GM19351 (cell line): ENCODE data around the gene KIFC3.
"Not testable (repeated sequence)": the region's sequence is repeated elsewhere in the genome, so short reads cannot be mapped to it uniquely, and the experiment has no call there.

ENCODE experiments used
- ATAC-seq: cut with Tn5 transposase; IDR thresholded peaks from one replicate; pipeline ENCODE4 v1.9.1; 2021; ENCODE audit warnings: mild to moderate bottlenecking, moderate library complexity; ENCODE audit not compliant: unreplicated experiment

The KIFC3 gene

DNA sequence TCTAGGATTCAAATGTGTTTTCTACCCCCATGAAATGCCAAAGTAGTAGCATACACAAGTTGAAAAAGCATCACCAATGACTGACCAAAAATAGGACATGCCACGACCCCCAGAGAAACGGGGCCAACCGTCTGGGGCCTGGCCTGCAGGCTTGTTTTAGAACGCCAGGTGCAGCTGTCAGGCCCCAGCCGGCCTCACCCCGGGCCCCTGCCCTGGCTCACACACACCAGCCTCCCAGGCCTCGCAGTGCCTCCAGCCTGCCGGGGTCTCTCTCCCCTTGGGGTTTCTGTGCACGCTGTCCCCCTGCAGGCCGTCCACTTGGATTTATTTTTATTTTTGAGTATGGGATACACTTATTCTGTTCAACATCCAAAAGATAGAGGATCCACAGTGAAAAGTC, 58.8 kb downstream of the KIFC3 start:
- ATAC-seq: no peak

DNA sequence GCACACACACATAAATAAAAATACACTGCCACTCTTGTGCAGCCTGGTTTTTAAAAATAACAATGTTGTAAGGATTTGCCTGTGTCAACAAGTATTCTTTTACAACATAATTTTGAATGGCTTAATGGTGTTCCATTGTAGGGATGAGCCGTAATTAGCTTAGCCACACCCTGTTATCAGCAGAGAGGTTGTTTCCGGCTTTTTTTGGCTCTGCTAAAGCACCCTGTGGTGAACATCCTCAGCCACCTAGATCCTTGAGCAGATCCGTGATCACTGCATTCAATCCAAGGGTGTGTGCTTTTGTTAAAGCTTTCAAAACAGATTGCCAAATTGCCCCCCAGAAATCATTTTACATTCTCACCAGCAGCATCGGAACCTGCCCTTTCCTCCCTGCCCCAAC, 59.7 kb downstream of the KIFC3 start:
- no peak for ATAC-seq

DNA sequence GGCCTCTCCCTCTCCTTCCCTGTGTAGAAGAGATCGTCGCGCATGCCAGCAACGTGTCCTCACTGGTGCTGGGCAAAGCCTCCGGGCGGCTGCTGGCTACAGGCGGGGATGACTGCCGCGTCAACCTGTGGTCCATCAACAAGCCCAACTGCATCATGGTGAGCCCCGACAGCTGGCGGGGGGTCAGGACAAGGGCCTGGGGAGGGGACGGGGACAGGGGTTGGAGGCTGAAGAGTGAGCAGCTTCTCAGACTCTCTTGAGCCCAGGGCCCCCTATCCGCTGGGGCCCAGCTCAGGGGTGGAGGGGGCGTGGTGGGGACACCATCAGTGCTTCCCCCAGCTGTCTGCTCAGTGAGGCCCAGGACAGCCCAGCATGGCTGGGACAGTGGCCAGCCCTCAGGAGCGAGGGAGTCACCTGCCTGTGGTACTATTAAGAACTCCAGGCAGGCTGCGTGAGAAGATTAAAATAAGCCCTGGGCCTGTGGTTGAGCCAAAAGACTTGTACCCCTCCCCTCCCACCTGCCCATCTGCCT, 60.6 kb downstream of the KIFC3 start:
- ATAC-seq: no peak

DNA sequence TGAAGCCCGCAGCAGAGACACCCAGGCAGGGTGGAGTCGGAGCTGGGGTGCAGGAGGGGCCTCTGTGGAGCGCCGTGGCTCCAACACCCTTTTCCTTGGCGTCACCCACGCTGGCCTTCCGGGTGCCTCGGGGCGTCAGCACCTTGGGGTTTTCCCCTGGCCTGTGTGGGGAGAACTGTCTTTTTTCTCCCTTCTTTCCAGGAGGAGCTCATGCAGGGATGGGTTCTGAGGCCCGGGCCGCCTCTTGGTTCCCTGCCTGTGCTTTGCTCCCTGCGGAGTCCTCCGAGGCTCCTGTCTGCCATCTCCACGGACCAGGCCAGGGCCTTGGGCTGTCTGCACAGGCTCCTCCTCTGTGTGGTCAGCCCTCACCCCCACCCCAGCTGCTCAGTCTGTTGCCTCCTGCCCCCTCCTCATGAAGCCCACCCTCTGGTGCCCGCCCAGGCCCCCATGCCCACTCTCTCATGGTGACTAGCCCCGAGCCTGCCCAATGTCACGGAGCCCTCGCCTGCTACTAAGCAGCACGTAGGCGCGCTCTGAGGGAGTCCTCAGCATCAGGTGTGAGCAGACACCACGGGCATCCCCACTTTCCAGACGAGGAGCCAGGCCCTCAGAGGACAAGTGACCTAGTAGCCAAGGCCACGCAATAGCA, 61.7 kb downstream of the KIFC3 start:
- ATAC-seq: no peak

DNA sequence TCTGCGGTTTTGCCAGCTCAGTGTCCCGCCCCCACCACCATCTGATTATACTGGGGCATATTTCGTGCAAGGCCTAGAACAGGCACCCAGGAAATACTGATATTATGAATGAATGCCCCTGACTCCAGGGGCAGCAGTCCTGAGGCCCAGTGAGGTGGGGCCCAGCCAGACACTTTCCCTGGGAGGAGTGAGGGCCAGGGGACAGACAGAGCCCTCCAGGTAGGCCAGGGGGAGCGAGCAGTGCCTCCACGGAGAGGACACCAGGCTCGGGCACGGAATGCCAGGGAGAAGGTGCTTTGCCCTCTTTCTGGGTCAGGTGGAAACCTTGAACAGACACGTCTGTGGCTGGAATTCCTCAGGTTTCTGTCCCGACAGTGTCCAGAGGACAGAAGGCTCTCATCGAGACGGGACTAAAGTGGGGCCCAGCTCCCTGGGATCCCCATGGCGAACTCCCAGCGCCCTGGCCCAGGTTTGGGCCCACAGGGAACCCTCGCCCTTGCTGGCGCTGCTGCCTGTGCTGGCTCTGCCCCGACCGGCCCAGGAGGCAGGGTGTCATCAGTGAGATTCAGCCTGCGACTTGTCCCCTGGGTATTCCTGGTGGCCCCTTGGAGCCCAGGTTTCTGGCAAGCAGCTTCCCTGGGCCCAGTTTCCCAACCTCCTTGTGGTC, 62.4 kb downstream of the KIFC3 start:
- ATAC-seq: no peak

DNA sequence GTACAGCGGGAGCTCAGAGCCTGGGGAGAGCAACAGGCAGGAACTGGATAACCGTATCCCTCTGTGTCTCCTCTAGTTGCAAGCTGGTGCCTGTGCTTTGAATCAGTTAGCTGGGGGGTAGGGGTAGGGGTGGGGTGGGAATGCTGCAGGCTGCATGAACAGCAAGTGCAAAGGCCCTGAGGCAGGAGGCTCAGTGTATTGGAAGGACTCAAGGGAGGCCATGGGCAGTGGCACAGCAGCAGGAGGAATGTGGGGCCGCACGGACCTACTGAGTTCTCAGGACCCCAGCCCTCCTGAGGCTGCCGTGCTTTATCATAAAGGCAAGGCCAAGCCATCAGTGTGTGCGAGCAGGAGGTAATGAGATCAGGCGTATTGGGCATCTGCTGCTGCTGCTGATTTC, 63.4 kb downstream of the KIFC3 start:
- no peak for ATAC-seq

DNA sequence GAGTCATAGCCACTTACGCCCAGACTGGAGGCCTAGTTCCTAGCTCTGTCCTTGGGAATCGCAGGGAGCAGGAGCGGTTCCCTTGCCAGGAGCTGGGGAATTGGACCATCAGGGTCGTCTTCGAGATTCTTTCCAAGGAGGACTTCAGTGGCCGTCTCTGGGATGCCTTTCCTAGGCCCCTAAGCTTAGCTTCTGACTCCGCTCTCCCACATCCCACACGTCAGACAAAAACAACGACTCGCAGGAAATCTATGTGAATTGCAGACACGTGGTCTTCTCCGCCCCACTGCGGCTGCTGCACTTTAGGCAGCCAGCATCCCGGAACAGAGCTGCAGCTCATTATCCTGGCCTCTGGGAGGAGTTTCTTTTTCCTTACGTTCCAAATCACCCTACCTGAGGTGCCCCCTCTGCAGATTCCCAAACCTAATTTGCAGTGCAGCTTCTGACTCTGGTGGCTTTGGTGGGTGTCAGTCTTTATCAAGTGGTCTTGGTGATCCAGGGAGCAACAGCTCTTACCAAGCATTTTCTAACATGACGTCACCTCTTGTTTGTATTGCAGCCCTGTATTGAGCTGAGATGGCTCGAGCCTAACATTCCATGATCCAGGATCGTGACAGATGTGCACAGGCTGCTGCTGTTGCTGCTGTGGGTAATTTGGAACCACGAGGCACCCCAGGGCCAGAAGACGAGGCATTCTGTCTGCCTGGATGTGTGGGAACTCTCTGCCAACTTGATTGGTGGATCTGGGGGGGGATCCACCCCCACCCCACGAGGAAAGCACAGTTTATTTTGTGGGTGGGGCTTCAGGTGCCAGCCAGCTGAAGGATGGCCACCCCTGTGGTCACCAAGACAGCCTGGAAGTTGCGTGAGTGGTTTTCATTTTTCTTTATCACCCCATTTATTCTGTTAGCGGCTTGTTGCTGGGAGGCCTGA, 65.6 kb downstream of the KIFC3 start:
- ATAC-seq: no peak

DNA sequence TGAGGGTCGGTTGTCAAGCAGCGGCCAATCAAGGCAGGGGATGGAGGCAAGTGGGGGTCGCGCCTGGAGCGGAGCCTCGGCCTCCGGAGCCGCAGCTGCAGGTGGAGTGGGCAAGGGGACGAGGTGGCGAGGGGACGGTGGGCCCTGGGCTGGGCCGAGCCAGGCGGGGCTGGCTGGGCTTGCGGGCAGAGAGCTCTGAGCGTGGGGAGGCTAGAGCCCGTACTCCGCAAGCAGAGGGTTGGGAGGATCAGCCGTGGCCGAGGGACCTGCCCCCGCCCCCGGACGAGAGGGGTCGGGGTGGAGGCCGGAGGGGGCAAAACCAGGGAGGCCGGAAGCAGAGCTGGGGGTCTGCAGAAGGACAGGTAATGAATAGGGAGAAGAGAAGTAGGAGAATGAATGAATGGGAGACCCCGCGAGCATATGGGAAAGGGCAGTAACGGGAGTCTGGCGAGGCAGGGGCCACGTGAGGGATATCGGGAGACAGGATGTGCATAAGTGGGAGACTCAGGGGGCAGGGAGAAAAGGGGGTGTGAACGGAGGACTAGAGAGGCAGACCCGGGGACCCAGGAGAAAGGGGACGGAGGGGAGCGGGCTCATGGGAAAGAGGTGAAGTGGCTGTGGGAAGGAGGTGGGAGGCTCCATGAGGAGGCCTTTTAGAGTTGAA, 66.4 kb downstream of the KIFC3 start, which contains the start of gene KATNB1:
Gene KATNB1 (plus strand): TSS at position 16 of the 664 bp plus-strand sequence. CDS start 1,474 bp downstream, outside the sequence.
- no peak for ATAC-seq

DNA sequence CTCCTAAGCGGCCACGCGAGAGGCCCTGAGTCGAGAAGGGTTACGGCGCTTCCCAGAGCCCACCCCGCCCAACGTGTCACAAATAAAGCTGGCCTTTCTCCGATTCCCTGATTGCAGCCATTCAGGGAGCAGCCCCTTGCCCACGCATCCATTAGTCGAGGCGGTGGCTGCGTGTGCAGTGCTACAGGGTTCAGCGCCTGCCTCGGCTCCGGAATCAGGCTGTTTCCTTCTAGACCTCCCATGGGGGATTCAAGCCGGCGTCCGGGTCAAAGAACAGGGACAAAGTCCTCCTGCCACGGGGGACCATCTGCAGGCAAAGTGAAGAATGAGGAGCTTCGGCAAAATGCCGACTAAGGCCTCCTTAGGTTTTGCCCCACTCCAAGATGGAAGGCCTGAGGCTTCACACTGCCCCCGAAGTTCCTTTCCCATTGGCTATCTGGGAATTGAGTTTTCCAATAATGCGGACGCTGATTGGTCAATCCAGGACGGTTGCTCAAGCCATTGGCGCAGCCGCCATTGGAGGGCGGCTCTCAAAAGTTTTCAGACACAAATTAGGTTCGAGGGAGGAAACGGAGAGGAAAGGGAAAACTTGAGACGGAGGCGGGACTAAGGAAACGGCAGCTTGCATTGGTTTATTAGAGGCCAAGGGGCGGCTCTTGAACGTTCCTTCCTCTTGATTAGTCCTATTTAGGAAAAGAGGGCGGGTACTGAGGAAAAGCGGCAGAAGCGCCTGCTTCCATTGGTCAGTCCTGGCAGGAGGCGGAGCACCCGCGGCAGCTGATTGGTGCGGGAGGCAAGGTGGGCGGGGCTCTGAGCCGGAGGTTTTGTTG, 67.2 kb downstream of the KIFC3 start:
- peak; percentile 82 for ATAC-seq

DNA sequence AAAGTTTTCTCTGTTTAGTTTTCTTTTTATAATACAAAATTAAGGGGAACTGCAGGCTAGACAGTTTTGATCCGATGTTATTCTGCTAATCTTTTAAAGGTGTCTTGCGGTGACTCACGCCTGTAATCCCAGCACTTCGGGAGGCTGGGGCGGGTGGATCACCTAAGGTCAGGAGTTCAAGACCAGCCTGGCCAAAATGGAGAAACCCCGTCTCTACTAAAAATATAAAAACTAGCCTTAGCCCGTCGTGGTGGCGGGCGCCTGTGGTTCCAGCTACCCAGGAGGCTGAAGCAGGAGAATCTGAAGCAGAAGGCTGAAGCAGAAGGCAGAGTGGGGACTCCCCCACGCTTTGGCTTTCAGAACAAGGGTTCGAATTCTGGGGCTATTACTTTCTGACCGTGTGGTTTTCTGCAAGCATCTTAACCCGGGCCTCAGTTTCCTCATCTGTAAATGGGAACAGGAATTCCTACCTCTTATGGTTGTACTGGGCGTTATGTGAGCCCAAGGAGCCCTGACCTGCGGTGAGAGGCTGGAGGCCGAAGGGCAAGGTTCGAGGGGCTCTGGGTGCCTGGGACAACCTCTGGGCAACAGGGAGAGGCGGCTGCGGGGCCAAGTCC, 67.9 kb downstream of the KIFC3 start:
- no peak for ATAC-seq

DNA sequence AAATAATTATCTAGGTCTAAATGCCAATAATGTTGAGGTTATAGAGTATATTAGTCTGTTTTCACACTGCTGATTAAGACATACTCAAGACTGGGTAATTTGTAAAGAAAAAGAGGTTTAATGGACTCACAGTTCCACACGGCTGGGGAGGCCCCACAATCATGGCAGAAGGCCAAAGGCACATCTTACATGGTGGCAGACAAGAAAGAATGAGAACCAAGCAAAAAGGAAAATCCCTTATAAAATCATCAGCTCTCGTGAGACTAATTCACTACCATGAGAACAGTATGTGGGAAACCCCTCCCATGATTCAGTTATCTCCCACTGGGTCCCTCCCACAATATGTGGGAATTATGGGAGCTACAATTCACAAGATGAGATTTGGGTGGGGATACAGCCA, 69.6 kb downstream of the KIFC3 start:
- no peak for ATAC-seq

DNA sequence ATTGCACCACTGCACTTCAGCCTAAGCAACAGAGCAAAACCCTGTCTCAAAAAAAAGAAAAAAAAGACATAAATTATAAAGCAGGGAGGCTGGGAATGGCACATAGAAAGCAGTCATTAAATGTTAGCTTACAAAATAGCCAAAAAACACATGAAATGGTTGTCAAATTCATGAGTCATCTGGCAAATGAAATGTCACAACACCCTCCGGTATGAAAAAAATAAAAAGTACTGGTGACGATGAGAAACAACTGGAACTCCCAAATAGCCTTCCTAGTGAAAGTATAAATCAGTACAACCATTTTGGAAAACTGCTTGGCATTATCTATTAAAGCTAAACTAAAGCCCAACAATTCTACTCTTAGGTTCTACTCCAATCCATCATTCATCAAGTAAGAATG, 70.3 kb downstream of the KIFC3 start:
- no peak for ATAC-seq

DNA sequence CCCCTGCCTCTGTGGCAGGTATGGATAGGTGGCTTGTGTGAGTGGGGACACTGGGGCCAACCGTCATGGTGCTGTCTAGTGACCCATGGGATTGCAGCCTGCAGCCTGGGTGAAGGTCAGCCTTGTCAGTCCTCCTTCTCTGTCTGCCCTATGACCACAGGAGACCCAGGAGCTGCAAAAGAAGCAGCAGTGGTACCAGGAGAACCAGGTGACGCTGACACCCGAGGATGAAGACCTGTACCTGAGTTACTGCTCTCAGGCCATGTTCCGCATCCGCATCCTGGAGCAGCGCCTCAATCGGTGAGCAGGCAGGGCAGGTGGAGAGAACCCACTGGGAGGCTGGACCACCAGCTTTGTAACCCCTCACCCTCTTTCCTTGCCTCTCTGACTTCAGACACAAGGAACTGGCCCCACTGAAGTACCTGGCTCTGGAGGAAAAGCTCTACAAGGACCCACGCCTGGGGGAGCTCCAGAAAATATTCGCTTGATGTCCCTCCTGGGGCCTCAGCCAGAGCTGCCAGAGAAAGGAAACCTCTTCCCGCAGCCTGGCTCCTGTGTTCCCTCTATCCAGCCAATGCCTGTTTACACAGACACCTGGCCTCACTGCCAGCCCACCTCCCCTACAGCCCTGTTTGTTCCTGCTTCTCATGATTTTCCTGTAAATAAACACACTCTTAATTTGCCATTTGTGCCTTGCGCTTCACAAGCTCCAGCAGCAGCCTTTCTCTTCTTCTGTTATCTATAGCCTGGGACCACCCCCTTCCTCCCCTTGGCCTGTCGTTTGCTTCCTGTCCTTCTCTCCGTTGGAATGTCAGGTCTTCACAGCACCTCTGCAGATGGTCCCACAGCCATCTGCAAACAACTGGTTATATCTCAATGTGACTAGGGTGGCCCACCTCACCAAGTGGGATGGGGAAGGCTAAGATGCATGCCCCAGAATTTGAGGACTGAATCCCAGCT, 71.2 kb downstream of the KIFC3 start:
- no peak for ATAC-seq

DNA sequence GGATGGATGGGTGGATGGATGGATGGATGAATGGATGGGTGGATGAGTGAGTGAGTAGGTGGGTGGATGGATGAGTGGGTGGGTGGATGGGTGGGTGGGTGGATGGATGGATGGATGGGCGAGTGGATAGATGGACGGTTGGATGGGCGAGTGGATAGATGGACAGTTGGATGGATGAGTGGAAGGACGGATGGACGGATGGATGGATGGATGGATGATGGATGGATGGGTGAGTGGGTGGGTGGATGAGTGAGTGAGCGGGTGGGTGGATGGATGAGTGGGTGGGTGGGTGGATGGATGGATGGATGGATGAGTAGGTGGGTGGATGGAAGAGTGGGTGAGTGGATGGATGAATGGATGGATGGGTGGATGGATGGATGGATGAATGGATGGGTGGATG, 72.4 kb downstream of the KIFC3 start:
- not testable (repeated sequence) for ATAC-seq

DNA sequence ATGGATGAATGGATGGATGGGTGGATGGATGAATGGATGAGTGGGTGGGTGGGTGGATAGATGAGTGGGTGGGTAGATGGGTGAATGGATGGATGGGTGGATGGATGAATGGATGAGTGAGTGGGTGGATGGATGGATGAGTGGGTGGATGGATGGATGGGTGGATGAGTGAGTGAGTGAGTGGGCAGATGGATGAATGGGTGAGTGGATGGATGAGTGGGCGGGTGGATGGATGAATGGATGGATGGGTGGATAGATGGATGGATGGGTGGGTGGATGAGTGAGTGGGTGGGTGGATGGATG, 73.2 kb downstream of the KIFC3 start:
- no peak for ATAC-seq

DNA sequence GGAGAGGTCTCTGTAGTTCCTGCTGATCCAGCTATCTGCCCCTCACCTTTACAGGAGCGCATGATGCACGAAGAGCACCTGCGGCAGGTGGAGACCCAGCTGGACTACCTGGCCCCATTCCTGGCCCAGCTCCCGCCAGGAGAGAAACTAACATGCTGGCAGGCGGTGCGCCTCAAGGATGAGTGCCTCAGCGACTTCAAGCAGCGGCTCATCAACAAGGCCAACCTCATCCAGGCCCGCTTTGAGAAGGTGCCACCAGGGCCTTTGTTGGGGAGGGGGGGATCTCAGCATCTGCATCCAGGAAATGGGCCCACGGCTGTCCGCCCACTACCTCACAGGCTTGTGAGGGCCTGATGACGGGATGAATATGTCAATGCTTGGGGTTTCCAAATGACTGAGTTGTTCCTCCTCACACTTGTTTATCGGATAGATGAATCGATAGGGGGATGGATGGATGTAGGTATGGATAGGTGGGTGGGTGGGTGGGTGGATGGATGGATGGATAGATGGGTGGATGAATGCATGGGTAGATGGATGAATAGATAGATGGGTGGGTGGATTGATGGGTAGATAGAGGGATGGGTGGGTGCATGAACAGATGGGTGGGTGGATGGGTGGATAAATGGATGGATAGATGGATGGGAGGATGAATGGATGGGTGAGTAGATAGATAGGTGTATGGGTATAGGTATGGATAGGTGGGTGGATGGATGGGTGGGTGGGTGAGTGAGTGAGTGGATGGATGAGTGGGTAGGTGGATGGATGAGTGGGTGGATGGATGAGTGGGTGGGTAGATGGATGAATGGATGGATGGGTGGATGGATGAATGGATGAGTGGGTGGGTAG, 73.7 kb downstream of the KIFC3 start:
- ATAC-seq: no peak

DNA sequence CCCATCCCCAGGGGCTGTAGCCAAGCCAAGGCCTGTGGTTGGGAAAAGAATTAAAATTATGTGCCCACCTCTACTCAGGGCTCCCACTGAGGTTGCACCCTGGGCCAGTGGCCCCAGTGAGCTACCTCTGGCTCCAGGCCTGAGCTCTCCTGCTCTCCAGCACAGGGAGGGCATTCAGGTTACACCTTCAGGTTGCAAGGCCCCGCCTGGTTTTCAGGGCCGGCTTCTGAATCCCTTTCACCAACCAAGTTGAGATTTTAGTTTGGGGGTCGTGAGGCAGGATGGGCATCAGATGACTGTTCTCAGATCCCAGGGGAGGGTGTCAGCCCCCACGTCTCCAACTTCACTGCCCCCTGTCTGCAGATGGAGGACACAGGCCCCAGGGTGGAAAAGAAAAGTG, 74.7 kb downstream of the KIFC3 start:
- no peak for ATAC-seq
